WI38 (cell line): Measurements from ENCODE around the gene BATF.

Experiments used
- H3K4me3 ChIP-seq: 2 replicates; pipeline ENCODE4 v1.5.1; 2011; ENCODE audit warnings: low read depth, mild to moderate bottlenecking, control low read depth, low read length
- CTCF ChIP-seq: IDR thresholded peaks from 2 replicates; pipeline ENCODE4 v1.5.1; 2012; ENCODE audit warnings: low read depth, mild to moderate bottlenecking, control low read depth, low read length

The BATF gene

GRCh38 chr14:75587388-75587787 lies 65.1 kb downstream of the BATF start:
- H3K4me3 ChIP-seq: no peak overlapping the region
- TF ChIP-seq CTCF: no peak

- no peak overlapping the region for H3K4me3 ChIP-seq
- TF ChIP-seq CTCF: no peak
These were observed 67.7 kb downstream of the BATF start for GRCh38 chr14:75589931-75590330.

GRCh38 chr14:75591331-75591946 lies 69.2 kb downstream of the BATF start:
- no peak for TF ChIP-seq CTCF

DNA sequence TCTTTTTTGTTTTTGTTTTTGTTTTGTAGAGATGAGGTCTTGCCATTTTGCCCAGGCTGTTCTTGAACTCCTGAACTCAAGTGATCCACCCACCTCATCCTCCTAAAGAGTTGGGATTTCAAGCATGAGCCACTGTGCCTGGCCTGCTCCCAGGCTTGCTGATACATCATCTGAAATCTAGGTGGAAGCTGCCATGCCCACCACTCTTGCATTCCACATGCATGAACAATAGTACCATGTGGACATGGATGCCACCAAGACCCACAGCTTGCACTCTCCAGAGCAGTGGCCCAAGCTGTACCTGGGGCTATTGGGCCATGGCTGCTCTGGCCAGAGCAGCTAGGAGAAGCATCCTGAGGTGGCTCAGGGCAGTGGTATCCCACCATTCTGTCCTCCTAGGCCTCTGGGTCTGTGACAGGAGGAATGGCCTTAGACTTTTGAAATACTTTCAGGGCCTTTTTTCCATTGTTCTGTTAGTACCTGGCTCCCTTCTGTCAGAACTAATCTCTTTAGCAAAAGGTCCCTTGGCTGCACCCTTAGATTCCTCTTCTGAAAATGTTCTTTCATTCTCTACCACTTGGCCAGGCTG lies 69.8 kb downstream of the BATF start:
- H3K4me3 ChIP-seq: no peak overlapping the region
- no peak for TF ChIP-seq CTCF

More at GRCh38 chr14:75591331-75591946, 69.2 kb downstream of the BATF start:
- no peak overlapping the region for H3K4me3 ChIP-seq

DNA sequence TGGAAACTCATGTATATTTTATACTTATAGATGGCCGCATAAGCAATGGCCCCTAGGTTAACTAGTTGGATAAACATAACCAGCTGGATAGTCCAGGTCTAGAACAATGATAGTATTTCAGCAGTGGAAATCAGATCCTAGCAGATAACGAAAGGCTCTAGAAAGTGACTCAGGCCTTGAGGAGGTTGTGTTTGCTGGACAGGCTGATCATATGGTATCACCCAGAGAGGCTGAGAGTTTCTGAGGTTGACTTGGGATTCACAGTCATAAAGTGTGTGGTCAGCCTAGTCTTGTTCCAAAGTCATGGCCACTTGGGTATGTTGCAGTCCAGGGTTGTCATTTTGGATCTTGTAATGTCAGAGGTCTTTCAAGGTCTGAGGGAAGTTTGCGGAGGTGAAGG lies 73.0 kb downstream of the BATF start:
- H3K4me3 ChIP-seq: no peak overlapping the region
- no peak for TF ChIP-seq CTCF
